BLaER1 (cell line): ENCODE data around the gene LAMC1.

Experiments
- H3K27ac ChIP-seq: shearing (Covaris generic); formaldehyde crosslinking; 2 replicates; pipeline ENCODE4 v1.8.1; 2022
- H3K27me3 ChIP-seq: shearing (Covaris generic); formaldehyde crosslinking; 2 replicates; pipeline ENCODE4 v1.8.1; 2022
- H3K36me3 ChIP-seq: shearing (Covaris generic); formaldehyde crosslinking; 2 replicates; pipeline ENCODE4 v1.8.1; 2022
- H3K4me1 ChIP-seq: shearing (Covaris generic); formaldehyde crosslinking; 2 replicates; pipeline ENCODE4 v1.8.1; 2022
- H3K4me2 ChIP-seq: shearing (Covaris generic); formaldehyde crosslinking; 2 replicates; pipeline ENCODE4 v1.8.1; 2022
- H3K4me3 ChIP-seq: shearing (Covaris generic); formaldehyde crosslinking; 2 replicates; pipeline ENCODE4 v1.8.1; 2022
- H3K9ac ChIP-seq: shearing (Covaris generic); formaldehyde crosslinking; 2 replicates; pipeline ENCODE4 v1.8.1; 2022
- H3K9me3 ChIP-seq: shearing (Covaris generic); formaldehyde crosslinking; 2 replicates; pipeline ENCODE4 v1.8.1; 2022
- H4K20me1 ChIP-seq: shearing (Covaris generic); formaldehyde crosslinking; 2 replicates; pipeline ENCODE4 v1.8.1; 2022
- Cebpa-rat ChIP-seq: shearing (Covaris generic); IDR thresholded peaks from 2 replicates; pipeline ENCODE4 v1.8.1; 2022

LAMC1 gene

GRCh38 chr1:183089025-183089639, 65.9 kb downstream of the LAMC1 start:
- Histone ChIP-seq H3K4me1 (peaks cover 20% of the 10 kb centered on the region), H3K9ac (no peak overlapping the region), H3K4me3 (no peak overlapping the region), H3K4me2 (no peak overlapping the region), H3K36me3 (peaks cover 14% of the 10 kb centered on the region; the same call in 1 of the 2 replicates), H3K9me3 (no peaks in the 10 kb centered on the region), H3K27me3 (no peaks in the 10 kb centered on the region), H4K20me1 (peaks cover 72% of the 10 kb centered on the region), H3K27ac (no peak overlapping the region)
- no peak for TF ChIP-seq Cebpa-rat

GRCh38 chr1:183090391-183091006, 67.3 kb downstream of the LAMC1 start:
- Histone ChIP-seq H3K9me3 (no peaks in the 10 kb centered on the region), H4K20me1 (peaks cover 70% of the 10 kb centered on the region), H3K36me3 (peaks cover 19% of the 10 kb centered on the region), H3K9ac (no peak overlapping the region; the same call in 1 of the 2 replicates), H3K4me1 (peaks cover 20% of the 10 kb centered on the region), H3K27me3 (no peaks in the 10 kb centered on the region), H3K27ac (peak overlapping the region; percentile 27; the same call in 1 of the 2 replicates), H3K4me2 (peak overlapping the region; percentile 50), H3K4me3 (no peak overlapping the region)
- TF ChIP-seq Cebpa-rat, result no peak

- peak overlapping the region; percentile 50 for H3K4me2 ChIP-seq
- no peaks in the 10 kb centered on the region for H3K27me3 ChIP-seq
Measured at GRCh38 chr1:183091181-183091580, 68.0 kb downstream of the LAMC1 start.

GRCh38 chr1:183092350-183092749, 69.1 kb downstream of the LAMC1 start:
- H3K36me3 ChIP-seq, result peaks cover 19% of the 10 kb centered on the region
- H3K9ac ChIP-seq, result no peak overlapping the region
- H3K4me2 ChIP-seq, result no peak overlapping the region
- no peak overlapping the region for H3K27ac ChIP-seq
- H4K20me1 ChIP-seq, result peaks cover 72% of the 10 kb centered on the region
- TF ChIP-seq Cebpa-rat, result no peak
- H3K27me3 ChIP-seq, result no peaks in the 10 kb centered on the region
- H3K9me3 ChIP-seq, result no peaks in the 10 kb centered on the region
- peaks cover 29% of the 10 kb centered on the region for H3K4me1 ChIP-seq
- no peak overlapping the region for H3K4me3 ChIP-seq

More at GRCh38 chr1:183091181-183091580, 68.0 kb downstream of the LAMC1 start:
- Histone ChIP-seq H3K9me3 (no peaks in the 10 kb centered on the region), H4K20me1 (peaks cover 70% of the 10 kb centered on the region), H3K4me3 (no peak overlapping the region), H3K9ac (no peak overlapping the region), H3K4me1 (peaks cover 20% of the 10 kb centered on the region), H3K27ac (peak overlapping the region; percentile 27; the same call in 1 of the 2 replicates), H3K36me3 (peaks cover 19% of the 10 kb centered on the region)
- TF ChIP-seq Cebpa-rat, result no peak

- Histone ChIP-seq H3K4me3 (no peak overlapping the region), H3K27ac (no peak overlapping the region), H3K36me3 (peaks cover 22% of the 10 kb centered on the region), H4K20me1 (peaks cover 80% of the 10 kb centered on the region), H3K4me2 (no peak overlapping the region), H3K27me3 (no peaks in the 10 kb centered on the region), H3K9ac (no peak overlapping the region), H3K9me3 (no peaks in the 10 kb centered on the region), H3K4me1 (peaks cover 34% of the 10 kb centered on the region)
- no peak for TF ChIP-seq Cebpa-rat
Measured at GRCh38 chr1:183093066-183093668, 69.9 kb downstream of the LAMC1 start.

- H3K9ac ChIP-seq, result no peak overlapping the region
- no peak for TF ChIP-seq Cebpa-rat
- no peak overlapping the region for H3K4me3 ChIP-seq
- H3K27me3 ChIP-seq, result no peaks in the 10 kb centered on the region
- H3K9me3 ChIP-seq, result no peaks in the 10 kb centered on the region
- peaks cover 29% of the 10 kb centered on the region for H3K36me3 ChIP-seq
- peaks cover 83% of the 10 kb centered on the region for H4K20me1 ChIP-seq
- peaks cover 34% of the 10 kb centered on the region for H3K4me1 ChIP-seq
- no peak overlapping the region for H3K27ac ChIP-seq
- H3K4me2 ChIP-seq, result no peak overlapping the region
Measured at GRCh38 chr1:183093786-183094298, 70.6 kb downstream of the LAMC1 start.

- no peak overlapping the region for H3K4me3 ChIP-seq
- H3K36me3 ChIP-seq, result peaks cover 33% of the 10 kb centered on the region
- H3K9ac ChIP-seq, result no peak overlapping the region
- H3K4me1 ChIP-seq, result peaks cover 34% of the 10 kb centered on the region
- peaks cover 83% of the 10 kb centered on the region for H4K20me1 ChIP-seq
- no peak overlapping the region for H3K27ac ChIP-seq
- no peak overlapping the region for H3K4me2 ChIP-seq
- TF ChIP-seq Cebpa-rat, result no peak
- H3K9me3 ChIP-seq, result no peaks in the 10 kb centered on the region
- no peaks in the 10 kb centered on the region for H3K27me3 ChIP-seq
Measured at GRCh38 chr1:183094351-183094750, 71.1 kb downstream of the LAMC1 start.

GRCh38 chr1:183096351-183096750, 73.1 kb downstream of the LAMC1 start:
- no peak for TF ChIP-seq Cebpa-rat
- Histone ChIP-seq H3K9me3 (no peaks in the 10 kb centered on the region), H3K4me2 (no peak overlapping the region), H3K4me1 (peaks cover 16% of the 10 kb centered on the region), H3K9ac (no peak overlapping the region), H3K36me3 (peaks cover 47% of the 10 kb centered on the region), H3K27me3 (no peaks in the 10 kb centered on the region), H4K20me1 (peaks cover 83% of the 10 kb centered on the region), H3K4me3 (no peak overlapping the region), H3K27ac (no peak overlapping the region)

GRCh38 chr1:183096894-183097293, 73.7 kb downstream of the LAMC1 start:
- Histone ChIP-seq H3K36me3 (peaks cover 45% of the 10 kb centered on the region), H3K9me3 (no peaks in the 10 kb centered on the region), H3K27ac (no peak overlapping the region), H4K20me1 (peaks cover 83% of the 10 kb centered on the region), H3K4me1 (peaks cover 18% of the 10 kb centered on the region), H3K4me3 (no peak overlapping the region), H3K4me2 (no peak overlapping the region), H3K27me3 (no peaks in the 10 kb centered on the region), H3K9ac (no peak overlapping the region)
- TF ChIP-seq Cebpa-rat, result no peak
